Measurements from ENCODE around the gene DAB2IP.

GRCh38 chr9:121756474-121757280, 105.2 kb downstream of the DAB2IP start:
- TF ChIP-seq CTCF (conservative IDR thresholded peaks at IDR 0.05) (no peak), EZH2 (IDR thresholded peaks at IDR 0.05; ENCODE audit: low read depth) (no peak)

Measured in PC-9 (cell line).